ENCODE data around the gene OPA3.

- TF ChIP-seq, protein P1, sequence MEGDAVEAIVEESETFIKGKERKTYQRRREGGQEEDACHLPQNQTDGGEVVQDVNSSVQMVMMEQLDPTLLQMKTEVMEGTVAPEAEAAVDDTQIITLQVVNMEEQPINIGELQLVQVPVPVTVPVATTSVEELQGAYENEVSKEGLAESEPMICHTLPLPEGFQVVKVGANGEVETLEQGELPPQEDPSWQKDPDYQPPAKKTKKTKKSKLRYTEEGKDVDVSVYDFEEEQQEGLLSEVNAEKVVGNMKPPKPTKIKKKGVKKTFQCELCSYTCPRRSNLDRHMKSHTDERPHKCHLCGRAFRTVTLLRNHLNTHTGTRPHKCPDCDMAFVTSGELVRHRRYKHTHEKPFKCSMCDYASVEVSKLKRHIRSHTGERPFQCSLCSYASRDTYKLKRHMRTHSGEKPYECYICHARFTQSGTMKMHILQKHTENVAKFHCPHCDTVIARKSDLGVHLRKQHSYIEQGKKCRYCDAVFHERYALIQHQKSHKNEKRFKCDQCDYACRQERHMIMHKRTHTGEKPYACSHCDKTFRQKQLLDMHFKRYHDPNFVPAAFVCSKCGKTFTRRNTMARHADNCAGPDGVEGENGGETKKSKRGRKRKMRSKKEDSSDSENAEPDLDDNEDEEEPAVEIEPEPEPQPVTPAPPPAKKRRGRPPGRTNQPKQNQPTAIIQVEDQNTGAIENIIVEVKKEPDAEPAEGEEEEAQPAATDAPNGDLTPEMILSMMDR (IDR thresholded peaks at IDR 0.05): no peak
- TF ChIP-seq POLR2A (IDR thresholded peaks at IDR 0.05): no peak
Measured at GRCh38 chr19:45554481-45554880, 30.1 kb downstream of the OPA3 start.

All from adrenal gland (tissue), 5 donors.